RWPE1 (cell line): ENCODE measurements around the gene IFI16.
"Not testable (repeated sequence)": the region's sequence is repeated elsewhere in the genome, so short reads cannot be mapped to it uniquely, and the experiment has no call there.

Source experiments
- CTCF ChIA-PET: fragments of 350-600 bp; sonication (Branson Sonifier 250); formaldehyde crosslinking; extraction: SDS; loops from one replicate; lab custom pipeline; 2021; lab: Yijun Ruan, JAX
- POLR2A ChIA-PET: fragments of 400-600 bp; formaldehyde crosslinking; extraction: SDS; loops from one replicate; lab custom pipeline; 2020; ENCODE audit warnings: antibody characterized with exemption; ENCODE audit not compliant: low non-redundant PET; lab: Yijun Ruan, JAX
- DNase-seq: peaks from one replicate; pipeline ENCODE4 v3.0.0; 2012; ENCODE audit warnings: low spot score
- H3K27ac ChIP-seq: fragments of 450-650 bp; 2 replicates; pipeline ENCODE4 v1.5.1; 2017
- CTCF ChIP-seq: fragments of 450-650 bp; conservative IDR thresholded peaks from 2 replicates; pipeline ENCODE4 v1.5.1; 2017; ENCODE audit warnings: low read depth, mild to moderate bottlenecking

The IFI16 gene

GRCh38 chr1:159010391-159010790, 684 bp downstream of the IFI16 start:
- no peak overlapping the region for H3K27ac ChIP-seq
- CTCF ChIA-PET: no interaction called here
- POLR2A ChIA-PET: no interaction called here
- no peak for DNase-seq
- TF ChIP-seq CTCF: no peak

GRCh38 chr1:159011001-159011400, 1.3 kb downstream of the IFI16 start:
- CTCF ChIA-PET, DNase-seq, POLR2A ChIA-PET: not testable (repeated sequence)
- peak overlapping the region; percentile 77 for H3K27ac ChIP-seq

GRCh38 chr1:159011751-159012150, 2.0 kb downstream of the IFI16 start:
- POLR2A ChIA-PET: no interaction called here
- no peak overlapping the region for H3K27ac ChIP-seq
- no peak for DNase-seq
- no peak for TF ChIP-seq CTCF
- CTCF ChIA-PET: no interaction called here

GRCh38 chr1:159012495-159012894, 2.8 kb downstream of the IFI16 start:
- POLR2A ChIA-PET: no interaction called here
- no peak for TF ChIP-seq CTCF
- no peak for DNase-seq
- CTCF ChIA-PET: no interaction called here
- H3K27ac ChIP-seq: no peak overlapping the region

- no peak overlapping the region for H3K27ac ChIP-seq
- POLR2A ChIA-PET: no interaction called here
- no peak for DNase-seq
- CTCF ChIA-PET: interaction anchor here (0.7 kb wide), 1 partner anchor 35 kb away, joined by 5 read pairs; no protein-coding TSS in a partner anchor
- TF ChIP-seq CTCF: no peak
Measured at GRCh38 chr1:159014003-159014571, 4.4 kb downstream of the IFI16 start.

GRCh38 chr1:159014851-159015250, 5.1 kb downstream of the IFI16 start:
- POLR2A ChIA-PET: no interaction called here
- no peak overlapping the region for H3K27ac ChIP-seq
- no peak for DNase-seq
- no peak for TF ChIP-seq CTCF
- CTCF ChIA-PET: no interaction called here

- peak overlapping the region; percentile 17; the same call in 1 of the 2 replicates for H3K27ac ChIP-seq
- ChIA-PET CTCF (interaction anchor here (0.6 kb wide), 1 partner anchor 48 kb away, joined by 3 read pairs; no protein-coding TSS in a partner anchor), POLR2A (no interaction called here)
- TF ChIP-seq CTCF: no peak
- DNase-seq: peak; percentile 35
Measured at GRCh38 chr1:159015440-159015909, 5.8 kb downstream of the IFI16 start.
